GM19463 (cell line): ENCODE data around the gene CALCB.

Experiments
- ATAC-seq: cut with Tn5 transposase; IDR thresholded peaks from one replicate; pipeline ENCODE4 v1.9.1; 2021; ENCODE audit warnings: mild to moderate bottlenecking, moderate library complexity; ENCODE audit not compliant: unreplicated experiment

CALCB gene

GRCh38 chr11:15117751-15118150 lies 44.4 kb downstream of the CALCB start:
- no peak for ATAC-seq

DNA sequence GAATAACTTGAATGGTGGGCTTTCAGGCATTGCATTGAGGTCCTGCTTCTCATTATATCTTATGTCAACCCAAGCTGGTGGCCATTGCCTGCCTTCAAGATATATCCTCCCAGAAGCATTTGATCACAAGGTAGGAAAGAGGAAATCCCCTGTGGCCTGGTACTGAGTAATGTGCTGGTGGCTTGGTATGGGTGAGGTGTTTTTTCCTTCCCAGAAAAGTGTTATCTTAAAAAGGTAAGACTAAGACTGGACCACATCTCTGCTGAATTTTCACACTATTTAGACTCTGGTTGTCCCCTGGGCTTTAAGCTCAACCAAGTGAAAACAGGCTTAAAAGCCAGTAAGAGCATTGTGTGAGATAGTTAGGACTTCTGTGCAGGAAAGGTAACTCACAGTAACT lies 45.0 kb downstream of the CALCB start:
- ATAC-seq, result peak; percentile 41

- no peak for ATAC-seq
These were observed 46.0 kb downstream of the CALCB start for GRCh38 chr11:15119352-15119751.

GRCh38 chr11:15119826-15120225 lies 46.4 kb downstream of the CALCB start:
- no peak for ATAC-seq

DNA sequence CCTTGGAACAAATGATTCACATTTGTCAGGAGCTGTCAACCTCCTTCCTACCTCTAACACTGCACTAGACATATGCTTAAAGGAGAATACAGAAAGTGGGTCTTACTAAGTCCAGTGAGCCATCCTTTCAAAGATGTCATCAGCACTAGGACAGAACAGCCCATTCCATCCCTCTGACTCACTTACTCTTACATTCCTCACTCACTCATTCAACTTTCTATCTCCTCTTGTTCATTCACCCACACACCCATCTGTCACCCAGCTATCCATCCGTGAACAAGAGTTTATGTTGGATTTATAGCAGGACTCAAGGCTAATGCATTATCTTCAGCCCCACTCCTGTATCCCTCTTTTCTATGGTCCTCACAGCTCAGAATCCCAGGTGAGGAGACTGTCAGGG lies 50.5 kb downstream of the CALCB start:
- ATAC-seq, result no peak

DNA sequence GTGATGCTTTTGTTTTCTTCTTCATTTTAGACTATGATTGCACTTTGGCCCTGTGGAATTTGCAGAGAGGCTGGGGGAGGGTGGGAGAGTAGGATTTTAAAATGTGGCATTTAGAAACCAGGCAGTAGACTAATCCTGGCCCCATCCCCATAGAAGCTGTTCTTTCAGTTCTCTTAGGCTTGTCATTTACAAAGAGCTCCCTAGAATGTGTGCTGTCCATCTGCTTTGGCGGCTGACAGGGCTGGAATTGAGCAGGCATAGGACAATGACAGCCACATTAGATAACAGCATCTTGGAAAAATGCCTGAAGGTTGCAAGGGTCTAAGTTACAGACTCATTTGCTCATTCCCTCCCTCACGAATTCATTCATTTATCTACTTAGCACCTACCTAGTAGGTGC lies 51.1 kb downstream of the CALCB start:
- ATAC-seq, result no peak

GRCh38 chr11:15127341-15127740 lies 53.9 kb downstream of the CALCB start:
- no peak for ATAC-seq
